Adrenal gland (tissue), 12 donors: ENCODE measurements around the gene FAM9C. TPM values are rescaled to one million over a fixed set of nuclear protein-coding genes. Genes with fewer than 3 reads are reported as not detected.

Experiments used
- DNase-seq, 7 donors: peaks; one replicate each; pipeline ENCODE4 v3.0.0-alpha.2; 2019 to 2020
- H3K27ac ChIP-seq, 5 donors: fragments of 200-600 bp; sonication (generic) in 4 of 5; 1 replicate in 3 of 5; 2 replicates in 2 of 5; pipeline versions ENCODE4 v1.5.1 to v1.8.0; 2016 to 2020; ENCODE audit warnings: mild to moderate bottlenecking in 1 of 5
- H3K27me3 ChIP-seq: fragments of 200-600 bp; 2 replicates; pipeline ENCODE4 v1.8.0; 2021
- H3K36me3 ChIP-seq, 2 donors: fragments of 200-600 bp; replicated peaks in 1 of 2; 1 replicate in 1 of 2; 2 replicates in 1 of 2; pipeline versions ENCODE4 v1.5.1 to v1.8.0; 2018 to 2022
- H3K4me1 ChIP-seq, 2 donors: fragments of 200-600 bp; replicated peaks in 1 of 2; 1 replicate in 1 of 2; 2 replicates in 1 of 2; pipeline versions ENCODE4 v1.5.1 to v1.8.0; 2018 to 2021
- H3K4me3 ChIP-seq, 4 donors: fragments of 200-600 bp; sonication (generic) in 3 of 4; one replicate each; pipeline ENCODE4 v1.5.1; 2016 to 2018
- H3K9me3 ChIP-seq, 3 donors: fragments of 200-600 bp; sonication (generic) in 1 of 3; replicated peaks in 1 of 3; 1 replicate in 2 of 3; 2 replicates in 1 of 3; pipeline versions ENCODE4 v1.5.1 to v1.8.0; 2016 to 2021
- CTCF ChIP-seq, 6 experiments: fragments of 450-650 bp in 4 of 6; fragments of 200-600 bp in 2 of 6; sonication (generic) in 1 of 6; IDR thresholded peaks; 1 replicate in 5 of 6; 2 replicates in 1 of 6; pipeline versions ENCODE4 v1.5.1 to v1.8.0; 2016 to 2021; ENCODE audit warnings: antibody characterized with exemption in 6 of 6, mild to moderate bottlenecking in 2 of 6, moderate library complexity in 1 of 6
- POLR2A ChIP-seq, 2 donors: fragments of 450-650 bp; IDR thresholded peaks; one replicate each; pipeline ENCODE4 v1.6.1; 2017; ENCODE audit warnings: antibody characterized with exemption in 2 of 2, mild to moderate bottlenecking in 2 of 2, moderate library complexity in 1 of 2
- WGBS, 4 donors: extraction: QIAGEN DNeasy Blood & Tissue Kit in 2 of 4; methylation state at CpG; one replicate each; pipeline versions ENCODE4 v1.1.5 to v1.1.7; 2013 to 2017; 5-methylcytosine and 5-hydroxymethylcytosine counted together
- intact Hi-C, 2 donors: fragments of 100-400 bp; cut with DNase I; formaldehyde crosslinking; loops; one replicate each; pipeline versions ENCODE4 v1.14.1 to v1.15.0; 2022 to 2023
- polyA plus RNA-seq, 3 donors: library from polyadenylated mRNA; stranded (reverse); fragments of 200-250 nt in 2 of 3; fragments of 350-450 nt in 1 of 3; fragmentation: Illumina TruSeq in 1 of 3; extraction: RNeasy Lipid Tissue Mini Kit (QIAGEN cat#74804) in 1 of 3; gene quantifications; one replicate each; pipeline ENCODE4 v1.2.3, GENCODE V29; 2013 to 2014
- total RNA-seq, 9 donors: library from RNA; depleted of rRNA in 4 of 9; stranded (reverse); fragments of >200 nt in 4 of 9; fragments of 120-200 nt in 1 of 9; fragmentation: NEBNext Ultra II Directional in 1 of 9; extraction: Animal tissue kit (Norgen Biotek cat#: 25700) in 1 of 9; gene quantifications; one replicate each; pipeline versions ENCODE4 v1.1.0 to v1.2.4, GENCODE V29; 2013 to 2023
- donor health status: healthy with polysubstance abuse.
- donor health status: Bipolar disorder and iron deficiency.
- donor health status: DM: yes; HTN: yes; CAD: no.
- donor health status: DM: no; HTN: no; CAD: no.
- donor health status: DM: no; HTN: no; CAD: no.
- donor health status: DM: yes; HTN: yes; CAD: no.

Gene FAM9C
- total and polyA plus RNA-seq, 12 donors = 0.03 to 0.14 TPM; not detected in 10

- no peak for DNase-seq
- TF ChIP-seq POLR2A (IDR thresholded peaks at IDR 0.05) (no peak), CTCF (IDR thresholded peaks at IDR 0.05) (no peak)
- Histone ChIP-seq H3K27ac (no peak overlapping the region), H3K27me3 (no peaks in the 10 kb centered on the region), H3K4me1 (peaks cover 5 to 24% of the 10 kb centered on the region in 2 donors), H3K36me3 (no peaks in the 10 kb centered on the region), H3K9me3 (no peaks in the 10 kb centered on the region), H3K4me3 (no peak overlapping the region)
- 67 to 86% (median 74%) methylated on average over 3 of the region's 3 CpGs for WGBS, 4 donors
- intact Hi-C loops = no loop called here
Observed at GRCh38 chrX:12996934-12997435, 47.4 kb downstream of the FAM9C start.

- no peak for DNase-seq
- 54 to 85% (median 71%) methylated on average over 4 of the region's 4 CpGs for WGBS, 4 donors
- Histone ChIP-seq H3K9me3 (no peaks in the 10 kb centered on the region), H3K27me3 (no peaks in the 10 kb centered on the region), H3K36me3 (no peaks in the 10 kb centered on the region), H3K4me1 (peaks cover 5 to 24% of the 10 kb centered on the region in 2 donors), H3K27ac (no peak overlapping the region), H3K4me3 (no peak overlapping the region)
- TF ChIP-seq POLR2A (IDR thresholded peaks at IDR 0.05) (no peak), CTCF (IDR thresholded peaks at IDR 0.05) (no peak)
- intact Hi-C loops = no loop called here
Observed at GRCh38 chrX:12994321-12994720, 50.1 kb downstream of the FAM9C start.

GRCh38 chrX:12993826-12994225, 50.6 kb downstream of the FAM9C start:
- intact Hi-C loops = no loop called here
- peaks cover 5 to 24% of the 10 kb centered on the region in 2 donors for H3K4me1 ChIP-seq
- H3K36me3 ChIP-seq = no peaks in the 10 kb centered on the region
- no peak for TF ChIP-seq CTCF (IDR thresholded peaks at IDR 0.05)
- TF ChIP-seq POLR2A (IDR thresholded peaks at IDR 0.05) = no peak
- H3K4me3 ChIP-seq = no peak overlapping the region
- H3K27me3 ChIP-seq = no peaks in the 10 kb centered on the region
- DNase-seq = no peak
- H3K27ac ChIP-seq = no peak overlapping the region
- H3K9me3 ChIP-seq = no peaks in the 10 kb centered on the region
- WGBS, 4 donors = 70 to 89% (median 74%) methylated on average over 1 of the region's 1 CpG

GRCh38 chrX:12992544-12993118, 51.8 kb downstream of the FAM9C start:
- DNase-seq = no peak
- H3K27ac ChIP-seq = no peak overlapping the region
- TF ChIP-seq POLR2A (IDR thresholded peaks at IDR 0.05) (no peak), CTCF (IDR thresholded peaks at IDR 0.05) (no peak)
- 67 to 83% (median 71%) methylated on average over 4 of the region's 4 CpGs for WGBS, 4 donors
- intact Hi-C loops = no loop called here
- no peaks in the 10 kb centered on the region for H3K27me3 ChIP-seq
- H3K4me3 ChIP-seq = no peak overlapping the region
- H3K9me3 ChIP-seq = no peaks in the 10 kb centered on the region
- no peaks in the 10 kb centered on the region for H3K36me3 ChIP-seq
- peaks cover 0 to 15% of the 10 kb centered on the region in 2 donors for H3K4me1 ChIP-seq
